Osteoblast (primary cell): ENCODE data around the gene PHF20. TPM values are rescaled to one million over a fixed set of nuclear protein-coding genes. Genes with fewer than 3 reads are reported as not detected.

Source experiments
- DNase-seq: peaks from one replicate; pipeline ENCODE4 v3.0.0; 2011; ENCODE audit warnings: low spot score, mixed read lengths; ENCODE audit not compliant: insufficient read length; ENCODE audit errors: missing footprints
- H2AFZ ChIP-seq: 2 replicates; pipeline ENCODE4 v1.6.0; 2011; ENCODE audit warnings: mild to moderate bottlenecking, low read length
- H3K27ac ChIP-seq: 2 replicates; pipeline ENCODE4 v1.5.1; 2011; ENCODE audit warnings: mild to moderate bottlenecking, low read depth, low read length, moderate library complexity
- H3K27me3 ChIP-seq: 2 replicates; pipeline ENCODE4 v1.6.0; 2012; ENCODE audit warnings: mild to moderate bottlenecking, control low read depth, inconsistent platforms, low read length, moderate library complexity; ENCODE audit not compliant: insufficient read depth
- H3K36me3 ChIP-seq: 2 replicates; pipeline ENCODE4 v1.5.1; 2011; ENCODE audit warnings: mild to moderate bottlenecking, low read length, control low read depth, moderate library complexity; ENCODE audit not compliant: insufficient read depth
- H3K4me1 ChIP-seq: 2 replicates; pipeline ENCODE4 v1.5.1; 2011; ENCODE audit warnings: mild to moderate bottlenecking, low read length, control low read depth, moderate library complexity; ENCODE audit not compliant: insufficient read depth
- H3K4me2 ChIP-seq: 2 replicates; pipeline ENCODE4 v1.6.0; 2011; ENCODE audit warnings: mild to moderate bottlenecking, low read length; ENCODE audit not compliant: insufficient read depth
- H3K4me3 ChIP-seq: fragments of 200-600 bp; sonication (generic); 3 replicates; pipeline ENCODE4 v1.5.1; 2012; ENCODE audit warnings: mild to moderate bottlenecking, low read length, inconsistent platforms; ENCODE audit not compliant: insufficient read depth
- H3K79me2 ChIP-seq: 2 replicates; pipeline ENCODE4 v1.6.0; 2012; ENCODE audit warnings: mild to moderate bottlenecking, low read length, control low read depth, inconsistent platforms; ENCODE audit not compliant: insufficient read depth
- H3K9me3 ChIP-seq: 2 replicates; pipeline ENCODE4 v1.5.1; 2011; ENCODE audit warnings: low read depth, low read length, control low read depth
- H4K20me1 ChIP-seq: 2 replicates; pipeline ENCODE4 v1.6.0; 2012; ENCODE audit warnings: mild to moderate bottlenecking, low read length, control low read depth; ENCODE audit not compliant: insufficient read depth
- CTCF ChIP-seq: IDR thresholded peaks from 2 replicates; pipeline ENCODE4 v1.5.1; 2011; ENCODE audit warnings: mild to moderate bottlenecking, low read depth, low read length, moderate library complexity; ENCODE audit errors: extremely low read depth
- total RNA-seq: library from RNA; depleted of rRNA; stranded (reverse); fragments of >200 nt; gene quantifications from 2 replicates; pipeline ENCODE4 v1.2.3, GENCODE V29; 2012

Gene PHF20
- total RNA-seq, 1 donor, result 39.1 TPM

DNA sequence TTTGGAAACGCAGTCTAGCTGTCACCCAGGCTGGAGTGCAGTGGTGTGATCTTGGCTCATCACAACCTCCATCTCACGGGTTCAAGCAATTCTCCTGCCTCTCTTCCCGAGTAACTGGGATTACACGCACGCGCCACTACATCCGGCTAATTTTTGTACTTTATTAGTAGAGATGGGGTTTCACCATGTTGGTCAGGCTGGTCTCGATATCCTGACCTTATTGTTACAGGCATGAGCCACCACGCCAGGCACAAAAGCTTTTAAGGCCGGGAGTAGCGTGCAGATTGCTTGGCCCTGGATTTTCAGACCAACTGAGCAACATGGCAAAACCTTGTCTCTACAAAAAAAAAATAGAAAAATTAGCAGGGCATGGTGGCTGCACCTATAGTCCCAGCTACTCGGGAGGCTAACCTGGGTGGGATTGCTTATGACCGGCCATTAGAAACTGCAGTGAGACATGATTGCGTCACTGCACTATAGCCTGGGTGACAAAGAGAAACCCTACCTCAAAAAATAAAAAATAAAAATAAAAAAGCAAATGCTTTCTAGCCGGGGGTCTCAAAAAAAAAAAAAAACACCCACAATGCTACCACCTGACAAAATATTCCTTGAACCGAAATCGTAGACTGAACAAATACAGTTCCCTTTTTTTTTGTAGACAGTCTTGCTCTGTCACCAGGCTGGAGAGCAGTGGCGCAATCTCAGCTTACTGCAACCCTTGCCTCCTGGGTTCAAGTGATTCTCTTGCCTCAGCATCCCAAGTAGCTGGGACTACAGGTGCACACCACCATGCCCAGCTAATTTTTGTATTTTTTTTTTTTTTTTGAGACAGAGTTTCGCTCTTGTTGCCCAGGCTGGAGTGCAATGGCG is 44.7 kb upstream of the PHF20 start:
- Histone ChIP-seq H3K36me3 (peaks cover 94% of the 10 kb centered on the region), H3K9me3 (no peaks in the 10 kb centered on the region), H4K20me1 (peaks cover 65% of the 10 kb centered on the region), H3K4me1 (peaks cover 12% of the 10 kb centered on the region), H3K4me3 (no peak overlapping the region), H3K79me2 (peaks cover 95% of the 10 kb centered on the region), H3K4me2 (no peak overlapping the region), H3K27ac (no peak overlapping the region), H2AFZ (no peak overlapping the region), H3K27me3 (no peaks in the 10 kb centered on the region)
- no peak for TF ChIP-seq CTCF
- no peak for DNase-seq

- Histone ChIP-seq H4K20me1 (peaks cover 73% of the 10 kb centered on the region), H3K27me3 (no peaks in the 10 kb centered on the region), H3K79me2 (peaks cover 97% of the 10 kb centered on the region), H3K36me3 (peaks cover 95% of the 10 kb centered on the region), H3K9me3 (no peaks in the 10 kb centered on the region), H3K27ac (peak overlapping the region; percentile 5), H2AFZ (no peak overlapping the region), H3K4me3 (no peak overlapping the region), H3K4me2 (peak overlapping the region; percentile 3), H3K4me1 (peaks cover 21% of the 10 kb centered on the region)
- DNase-seq, result no peak
- no peak for TF ChIP-seq CTCF
These were observed 42.5 kb upstream of the PHF20 start for GRCh38 chr20:35729283-35729807.

DNA sequence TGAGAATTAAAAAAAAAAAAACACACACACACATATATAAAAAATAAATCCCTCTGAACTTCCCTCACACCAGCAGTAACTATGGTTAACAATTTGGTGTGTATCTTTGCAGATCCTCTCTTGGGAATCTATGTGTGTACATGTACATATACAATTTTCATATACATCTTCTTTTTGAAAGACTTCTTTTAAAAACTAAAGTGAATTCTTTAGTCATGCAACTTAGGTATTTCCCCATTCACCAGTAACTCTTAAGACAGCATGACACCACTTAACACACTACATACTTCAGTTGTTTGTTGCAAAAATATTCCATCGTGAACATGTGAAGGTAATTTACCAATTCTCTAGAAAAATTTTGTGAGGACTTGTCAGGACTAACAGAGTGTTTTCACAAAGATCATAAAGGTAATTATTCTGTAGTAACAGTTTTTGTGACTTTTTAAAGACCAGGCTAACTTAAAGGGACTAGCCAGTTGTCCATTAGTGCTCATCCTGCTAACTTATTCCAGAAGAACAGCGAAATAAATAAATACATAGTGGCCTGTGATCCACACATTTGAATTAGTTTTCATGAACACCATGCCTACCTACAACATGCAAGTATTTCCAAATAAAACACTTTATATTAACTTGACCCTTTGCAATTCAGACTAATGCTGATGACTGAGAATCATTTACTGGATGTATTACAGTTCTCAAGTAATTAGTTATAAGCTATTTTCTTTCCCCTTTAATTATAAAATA is 41.8 kb upstream of the PHF20 start:
- Histone ChIP-seq H3K4me1 (peaks cover 27% of the 10 kb centered on the region), H3K79me2 (peaks cover 97% of the 10 kb centered on the region), H3K4me3 (no peak overlapping the region), H2AFZ (no peak overlapping the region), H3K27ac (peak overlapping the region; percentile 3), H3K36me3 (peaks cover 95% of the 10 kb centered on the region), H3K27me3 (no peaks in the 10 kb centered on the region), H4K20me1 (peaks cover 77% of the 10 kb centered on the region), H3K9me3 (no peaks in the 10 kb centered on the region), H3K4me2 (peak overlapping the region; percentile 11)
- TF ChIP-seq CTCF, result no peak
- no peak for DNase-seq
